Urinary bladder (tissue), 4 donors: ENCODE measurements around the gene SLC4A2. TPM values are rescaled to one million over a fixed set of nuclear protein-coding genes. Genes with fewer than 3 reads are reported as not detected.

ENCODE experiments used
- DNase-seq: peaks from one replicate; pipeline ENCODE4 v3.0.0-alpha.2; 2015; ENCODE audit errors: extremely low spot score
- H3K27ac ChIP-seq: one replicate; pipeline ENCODE4 v1.5.1; 2013; ENCODE audit warnings: low read depth, mild to moderate bottlenecking, moderate library complexity
- H3K36me3 ChIP-seq: one replicate; pipeline ENCODE4 v1.6.1; 2013; ENCODE audit warnings: mild to moderate bottlenecking, moderate library complexity; ENCODE audit not compliant: insufficient read depth
- H3K4me1 ChIP-seq: one replicate; pipeline ENCODE4 v1.6.1; 2013; ENCODE audit warnings: mild to moderate bottlenecking, moderate library complexity; ENCODE audit not compliant: insufficient read depth
- H3K4me3 ChIP-seq: one replicate; pipeline ENCODE4 v1.5.1; 2013; ENCODE audit warnings: low read depth, low read length
- WGBS: extraction: QIAGEN DNeasy Blood & Tissue Kit; methylation state at CpG from one replicate; pipeline ENCODE4 v1.1.7; 2013; 5-methylcytosine and 5-hydroxymethylcytosine counted together
- polyA plus RNA-seq: library from polyadenylated mRNA; stranded (reverse); fragments of 200-250 nt; gene quantifications from one replicate; pipeline ENCODE4 v1.2.3, GENCODE V29; 2013
- total RNA-seq: library from RNA; depleted of rRNA; stranded (reverse); fragments of >200 nt; gene quantifications from one replicate; pipeline ENCODE4 v1.2.3, GENCODE V29; 2014
- donor health status: healthy with polysubstance abuse.
- donor health status: healthy.

SLC4A2 gene
- total and polyA plus RNA-seq, 2 donors: 30.6 to 107 TPM

DNA sequence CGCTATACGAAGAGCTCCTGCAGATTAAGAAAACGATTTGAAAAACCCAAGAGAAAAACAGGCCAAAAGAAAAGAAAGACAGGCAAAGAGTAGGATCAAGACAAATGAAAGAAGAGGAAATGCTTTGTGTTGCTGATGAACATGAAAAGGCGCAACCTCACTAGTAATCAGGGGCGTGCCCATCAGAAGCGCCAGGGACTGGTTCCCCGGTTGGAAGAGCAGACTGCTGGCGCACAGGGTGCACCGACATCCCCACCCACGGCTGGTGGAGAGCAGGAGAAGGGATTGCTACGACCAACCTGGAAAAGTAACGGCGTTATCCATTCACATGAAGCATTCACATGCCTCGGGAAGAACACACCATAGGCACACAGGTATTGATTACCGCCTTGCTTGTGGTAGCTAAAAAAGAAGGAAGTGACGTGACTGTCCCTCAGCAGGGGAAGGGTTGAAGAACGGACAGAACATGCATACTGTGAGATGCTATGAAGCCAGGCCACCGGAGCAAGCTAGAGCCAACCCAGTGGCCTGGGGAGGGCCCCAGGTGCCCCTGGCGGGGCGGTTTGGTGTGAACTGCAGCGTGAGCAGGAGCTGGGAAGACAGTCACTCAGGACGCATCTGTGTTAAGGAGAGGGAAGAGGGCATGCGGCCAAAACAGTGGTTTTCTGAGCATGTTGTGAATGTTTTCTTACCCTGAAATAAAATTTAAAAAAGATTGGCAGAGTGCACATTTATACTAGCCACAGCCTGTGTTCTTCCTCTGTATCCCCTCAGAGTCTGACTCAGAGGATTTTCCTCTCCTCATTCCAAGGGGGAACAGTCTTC is 45.2 kb downstream of the SLC4A2 start:
- no peaks in the 10 kb centered on the region for H3K4me1 ChIP-seq
- no peak overlapping the region for H3K4me3 ChIP-seq
- no peak for DNase-seq
- 72% methylated on average over 23 of the region's 23 CpGs for WGBS
- H3K36me3 ChIP-seq: no peaks in the 10 kb centered on the region
- no peak overlapping the region for H3K27ac ChIP-seq

DNA sequence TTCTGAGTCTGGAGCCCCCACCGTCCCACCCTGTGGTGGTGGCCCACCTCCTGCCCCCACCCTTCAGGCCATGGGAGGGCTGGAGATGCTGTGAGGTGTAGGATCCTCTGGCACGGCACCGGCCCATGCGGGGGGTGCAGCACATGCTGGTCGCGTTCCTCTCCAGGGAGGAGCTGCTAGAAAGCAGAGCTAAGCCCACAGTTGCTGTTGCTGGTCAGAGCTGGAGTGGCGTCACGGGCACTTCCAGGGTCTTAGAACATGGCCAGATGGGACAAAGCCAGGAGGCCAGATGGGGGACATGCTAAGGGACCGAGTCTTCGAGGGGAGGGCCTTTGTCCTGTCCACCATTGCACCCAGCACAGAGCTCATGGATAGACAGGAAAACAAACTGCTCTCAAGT is 48.5 kb downstream of the SLC4A2 start:
- no peak overlapping the region for H3K4me3 ChIP-seq
- DNase-seq: no peak
- no peaks in the 10 kb centered on the region for H3K36me3 ChIP-seq
- H3K27ac ChIP-seq: no peak overlapping the region
- 88% methylated on average over 10 of the region's 10 CpGs for WGBS
- H3K4me1 ChIP-seq: no peaks in the 10 kb centered on the region

- H3K4me1 ChIP-seq: no peaks in the 10 kb centered on the region
- no peak overlapping the region for H3K4me3 ChIP-seq
- 51% methylated on average over 15 of the region's 15 CpGs for WGBS
- H3K36me3 ChIP-seq: no peaks in the 10 kb centered on the region
- DNase-seq: no peak
- H3K27ac ChIP-seq: no peak overlapping the region
Measured at GRCh38 chr7:151109094-151110048, 50.0 kb downstream of the SLC4A2 start.

- H3K4me3 ChIP-seq: no peak overlapping the region
Measured at GRCh38 chr7:151110236-151110940, 51.0 kb downstream of the SLC4A2 start.

GRCh38 chr7:151110941-151111645 is 51.7 kb downstream of the SLC4A2 start:
- 33% methylated on average over 20 of the region's 20 CpGs for WGBS
- no peaks in the 10 kb centered on the region for H3K36me3 ChIP-seq
- no peaks in the 10 kb centered on the region for H3K4me1 ChIP-seq
- H3K27ac ChIP-seq: no peak overlapping the region
- DNase-seq: no peak
- no peak overlapping the region for H3K4me3 ChIP-seq

More at GRCh38 chr7:151110236-151110940, 51.0 kb downstream of the SLC4A2 start:
- DNase-seq: no peak
- Histone ChIP-seq H3K36me3 (no peaks in the 10 kb centered on the region), H3K27ac (no peak overlapping the region), H3K4me1 (no peaks in the 10 kb centered on the region)
- WGBS: 69% methylated on average over 11 of the region's 11 CpGs

GRCh38 chr7:151113344-151114150 is 54.2 kb downstream of the SLC4A2 start:
- WGBS: 66% methylated on average over 13 of the region's 13 CpGs
- no peak overlapping the region for H3K4me3 ChIP-seq
- no peaks in the 10 kb centered on the region for H3K4me1 ChIP-seq
- H3K36me3 ChIP-seq: no peaks in the 10 kb centered on the region
- no peak overlapping the region for H3K27ac ChIP-seq
- DNase-seq: no peak

DNA sequence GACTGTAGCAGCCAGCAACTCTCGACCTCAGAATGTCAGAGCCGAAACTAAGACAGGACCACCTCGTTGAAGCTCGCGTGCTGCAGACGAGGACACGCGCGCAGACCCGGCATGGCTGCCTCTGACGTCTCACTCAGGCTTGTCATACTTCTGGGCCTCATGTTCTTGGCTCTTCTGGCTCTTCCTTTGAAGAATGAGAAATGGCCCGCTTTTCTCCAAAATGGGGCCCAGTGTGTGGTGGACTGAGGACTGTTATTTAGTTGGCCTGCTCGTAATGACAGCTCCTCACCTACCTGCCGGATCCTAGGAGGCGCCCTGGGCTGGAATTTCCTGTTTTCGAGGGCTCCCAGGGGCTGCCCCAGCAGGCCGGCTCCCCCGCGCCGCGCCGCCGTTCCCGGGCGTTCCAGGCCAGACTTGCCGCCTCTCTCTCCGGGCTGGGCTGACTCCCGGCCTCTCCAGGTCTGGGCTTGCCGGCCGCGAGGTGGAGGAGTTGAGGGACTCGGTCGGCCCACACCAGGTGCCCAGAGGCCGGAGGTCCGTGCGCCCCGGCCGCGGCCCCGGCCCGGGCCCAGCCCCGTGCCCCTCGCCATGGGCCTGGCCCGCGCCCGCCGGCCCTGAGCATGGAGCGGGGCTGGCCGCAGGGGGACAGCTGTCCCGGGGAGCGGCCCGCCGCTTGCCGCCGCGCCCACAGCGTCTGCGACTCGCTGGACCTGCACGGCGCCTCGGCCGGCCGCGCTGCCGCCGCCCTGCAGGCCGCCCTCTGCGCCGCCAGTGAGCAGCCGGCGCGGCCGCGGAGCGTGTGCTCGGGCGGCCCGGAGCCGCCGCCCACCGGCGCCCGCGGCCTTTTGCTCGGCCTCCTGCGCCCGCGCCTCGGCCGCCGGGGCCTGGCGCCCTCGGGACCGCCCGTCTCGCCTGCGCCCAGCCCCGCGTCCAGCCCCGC is 55.0 kb downstream of the SLC4A2 start:
- no peak overlapping the region for H3K27ac ChIP-seq
- WGBS: 33% methylated on average over 101 of the region's 101 CpGs
- H3K4me3 ChIP-seq: peak overlapping the region; percentile 53
- no peak for DNase-seq
- H3K36me3 ChIP-seq: no peaks in the 10 kb centered on the region
- H3K4me1 ChIP-seq: no peaks in the 10 kb centered on the region

GRCh38 chr7:151115121-151115835 is 55.9 kb downstream of the SLC4A2 start:
- DNase-seq: no peak
- Histone ChIP-seq H3K4me1 (no peaks in the 10 kb centered on the region), H3K27ac (peak overlapping the region; percentile 85), H3K4me3 (peak overlapping the region; percentile 53), H3K36me3 (peaks cover 2% of the 10 kb centered on the region)
- 9% methylated on average over 114 of the region's 114 CpGs for WGBS

DNA sequence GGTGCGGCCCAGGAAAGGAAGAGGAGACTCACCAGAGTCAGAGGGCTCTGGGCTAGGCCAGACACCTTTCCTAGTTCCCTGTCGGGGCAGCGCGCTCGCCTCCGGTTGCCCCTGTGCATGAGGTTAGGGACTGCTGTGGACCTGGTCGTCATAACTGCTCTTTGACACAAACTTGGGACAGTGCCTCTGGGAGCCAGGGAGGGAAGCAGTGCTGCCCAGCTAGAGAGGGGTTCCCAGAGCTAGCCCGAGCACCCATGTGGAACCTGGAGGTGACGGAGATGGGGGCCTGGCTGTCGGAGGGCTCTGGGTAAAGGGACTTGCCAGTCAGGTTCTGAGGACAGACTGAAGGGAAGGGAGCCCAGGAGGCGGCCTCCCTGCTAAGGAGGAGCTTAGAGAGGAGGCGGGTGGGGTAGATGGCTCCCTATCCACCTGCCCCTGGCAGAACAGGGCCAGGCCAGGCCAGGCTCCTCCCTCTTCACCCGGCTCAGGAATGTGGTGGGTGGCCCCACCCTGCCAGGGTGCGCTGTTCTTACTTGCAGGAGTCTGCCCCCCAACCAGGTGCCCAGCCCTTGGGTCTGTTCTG is 56.5 kb downstream of the SLC4A2 start:
- Histone ChIP-seq H3K27ac (peak overlapping the region; percentile 85), H3K4me3 (peak overlapping the region; percentile 53), H3K4me1 (no peaks in the 10 kb centered on the region), H3K36me3 (peaks cover 2% of the 10 kb centered on the region)
- peak; percentile 57 for DNase-seq
- WGBS: 83% methylated on average over 14 of the region's 14 CpGs

DNA sequence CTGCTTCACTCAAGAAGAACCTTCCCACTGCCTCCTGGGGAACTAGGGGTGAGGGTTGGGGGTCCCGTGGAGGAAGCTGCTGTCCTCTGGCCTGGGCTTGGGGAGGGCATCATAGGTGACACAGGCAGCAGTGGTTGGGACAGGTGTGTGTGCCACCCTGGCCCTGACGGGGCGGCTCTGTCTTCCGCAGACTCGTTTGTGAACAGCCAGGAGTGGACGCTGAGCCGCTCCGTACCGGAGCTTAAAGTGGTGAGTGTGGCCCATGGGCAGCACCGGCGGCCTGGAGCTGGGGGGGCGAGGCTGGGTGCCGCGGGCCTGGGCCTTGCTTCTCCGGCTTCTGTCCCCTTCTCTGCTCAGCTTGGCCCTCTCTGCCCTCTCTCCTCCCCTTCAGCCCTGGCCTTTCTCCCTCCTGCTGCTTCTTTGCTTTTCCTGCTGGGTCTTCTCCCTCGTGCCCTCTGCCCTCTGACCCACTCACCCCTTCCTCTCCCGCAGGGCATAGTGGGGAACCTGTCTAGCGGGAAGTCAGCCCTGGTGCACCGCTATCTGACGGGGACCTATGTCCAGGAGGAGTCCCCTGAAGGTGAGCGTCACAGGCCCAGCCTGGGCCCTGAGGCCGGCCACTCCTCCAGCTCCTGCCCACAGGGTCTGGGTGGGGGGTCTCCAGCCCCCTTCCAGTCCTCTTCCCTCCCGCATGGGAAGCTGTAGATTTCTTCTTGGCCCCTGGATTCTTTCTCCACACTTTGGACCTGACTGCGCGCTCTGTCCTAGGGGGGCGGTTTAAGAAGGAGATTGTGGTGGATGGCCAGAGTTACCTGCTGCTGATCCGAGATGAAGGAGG is 57.4 kb downstream of the SLC4A2 start:
- no peak for DNase-seq
- Histone ChIP-seq H3K36me3 (peaks cover 2% of the 10 kb centered on the region), H3K4me1 (no peaks in the 10 kb centered on the region), H3K27ac (peak overlapping the region; percentile 44), H3K4me3 (no peak overlapping the region)
- 92% methylated on average over 27 of the region's 27 CpGs for WGBS
